Activated CD4-positive, alpha-beta memory T cell treated with anti-CD3 and anti-CD28 coated beads for 36 hours (primary cell): ENCODE results near the gene MYOCD. TPM values are rescaled to one million over a fixed set of nuclear protein-coding genes. Genes with fewer than 3 reads are reported as not detected.

Experiments
- CTCF ChIA-PET: fragments of 350-600 bp; sonication (Branson Sonifier 250); formaldehyde crosslinking; loops from one replicate; lab custom pipeline; 2021; ENCODE audit warnings: antibody characterized with exemption, inconsistent platforms; lab: Charles Lee
- POLR2A ChIA-PET: fragments of 350-600 bp; sonication (Branson Sonifier 250); formaldehyde crosslinking; loops from one replicate; lab custom pipeline; 2021; ENCODE audit warnings: antibody characterized with exemption; lab: Charles Lee
- DNase-seq: peaks from one replicate; pipeline ENCODE4 v3.0.0-alpha.2; 2020
- H3K27ac Mint-ChIP-seq: one replicate; pipeline ENCODE4 v1.8.0; 2021; ENCODE audit warnings: mixed read lengths
- H3K27me3 Mint-ChIP-seq: one replicate; pipeline ENCODE4 v1.8.0; 2021; ENCODE audit warnings: mixed read lengths
- H3K36me3 Mint-ChIP-seq: one replicate; pipeline ENCODE4 v1.8.0; 2021; ENCODE audit warnings: mixed read lengths
- H3K4me1 Mint-ChIP-seq: one replicate; pipeline ENCODE4 v1.8.0; 2021; ENCODE audit warnings: low read depth, mixed read lengths
- H3K4me3 Mint-ChIP-seq: one replicate; pipeline ENCODE4 v1.8.0; 2021; ENCODE audit warnings: mild to moderate bottlenecking, mixed read lengths
- H3K9me3 Mint-ChIP-seq: one replicate; pipeline ENCODE4 v1.8.0; 2021; ENCODE audit warnings: mixed read lengths
- intact Hi-C: fragments of 100-400 bp; cut with micrococcal nuclease; formaldehyde crosslinking; loops from one replicate; pipeline ENCODE4 v1.15.1; 2023
- total RNA-seq, 2 experiments: library from RNA; stranded (reverse); gene quantifications; one replicate each; pipeline ENCODE4 v1.2.3, GENCODE V29; 2021

The MYOCD gene
- total RNA-seq, result not detected

DNA sequence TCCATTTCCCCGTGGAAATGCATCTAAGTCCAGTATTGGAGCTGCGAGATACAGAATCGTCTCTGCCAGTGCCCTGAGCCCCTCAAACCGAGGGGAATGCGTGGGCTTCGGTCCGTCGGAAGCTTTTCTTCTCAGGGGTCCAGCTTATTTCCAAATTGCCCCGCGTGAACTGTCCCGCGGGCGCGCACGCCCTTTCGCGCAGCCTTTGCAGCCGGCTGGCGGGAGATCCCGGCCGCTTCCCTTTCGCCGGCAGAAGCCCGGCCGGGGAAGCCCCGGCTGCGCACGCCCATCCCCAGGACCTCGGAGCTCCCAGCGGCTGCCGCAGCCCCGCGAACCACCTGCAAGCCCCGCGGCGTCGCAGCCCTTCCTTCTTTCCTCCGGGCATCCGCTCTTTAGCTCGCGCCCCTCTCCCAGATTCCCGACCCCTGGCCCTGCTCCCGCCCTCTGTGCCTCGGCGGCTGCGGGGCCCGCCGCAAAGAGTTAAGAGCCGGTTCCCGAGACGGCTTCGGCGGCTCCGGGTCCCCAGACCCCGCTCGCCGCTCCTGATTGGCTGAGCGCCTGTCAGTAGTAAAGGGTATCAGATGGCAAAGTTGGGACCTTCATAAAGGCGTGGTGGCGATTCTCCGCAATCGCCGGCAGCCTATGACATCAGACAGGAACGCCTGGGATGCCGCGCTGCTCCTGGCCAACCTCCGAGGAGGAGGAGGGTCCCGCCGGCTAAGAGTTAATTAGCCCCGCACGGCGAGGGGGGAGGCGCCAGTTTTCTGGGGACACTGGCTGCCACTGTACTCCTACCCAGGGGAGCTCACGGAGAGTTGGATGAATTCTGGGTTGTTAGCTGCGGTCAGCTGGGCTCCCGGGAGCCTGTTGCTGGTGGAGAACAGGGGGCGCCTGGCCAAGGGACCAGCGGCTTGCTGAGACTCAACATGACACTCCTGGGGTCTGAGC is at the start of gene MYOCD:
TSS of gene MYOCD (plus strand) at position 628 of the 948 bp plus-strand sequence. CDS start at position 927, 299 bp downstream.
- peaks cover 40% of the 10 kb centered on the region for H3K27me3 Mint-ChIP-seq
- intact Hi-C loops, result no loop called here
- ChIA-PET POLR2A (no interaction called here), CTCF (no interaction called here)
- no peaks in the 10 kb centered on the region for H3K9me3 Mint-ChIP-seq
- no peak for DNase-seq
- H3K27ac Mint-ChIP-seq, result no peak within 1 kb of the TSS
- H3K4me1 Mint-ChIP-seq, result no peaks in the 10 kb centered on the region
- H3K36me3 Mint-ChIP-seq, result no peaks in the 10 kb centered on the region
- no peak within 1 kb of the TSS for H3K4me3 Mint-ChIP-seq

DNA sequence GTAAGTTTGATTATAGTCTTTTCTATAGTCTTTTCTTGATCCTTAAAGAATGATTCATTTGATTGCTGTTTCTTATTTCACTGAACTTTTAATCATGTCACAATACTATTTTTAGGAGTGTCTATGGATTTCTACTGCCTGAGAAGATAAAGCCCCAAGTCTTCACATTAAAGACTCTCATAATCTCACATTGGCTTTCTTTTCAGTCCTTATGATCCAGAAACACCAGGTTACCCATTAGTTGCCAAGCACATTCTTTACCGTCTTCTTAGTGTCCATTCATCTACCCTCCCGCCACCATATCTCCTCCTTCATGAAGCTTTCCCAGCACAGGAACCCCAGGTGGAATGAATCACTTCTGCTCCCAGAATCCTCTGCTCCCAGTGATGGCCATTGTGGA is 49.5 kb upstream of the MYOCD start:
- Mint-ChIP-seq H3K9me3 (peaks cover 2% of the 10 kb centered on the region), H3K27ac (no peak overlapping the region), H3K4me3 (no peak overlapping the region), H3K36me3 (no peaks in the 10 kb centered on the region), H3K4me1 (no peaks in the 10 kb centered on the region), H3K27me3 (no peaks in the 10 kb centered on the region)
- POLR2A ChIA-PET, result no interaction called here
- intact Hi-C loops, result no loop called here
- DNase-seq, result no peak
- CTCF ChIA-PET, result no interaction called here

DNA sequence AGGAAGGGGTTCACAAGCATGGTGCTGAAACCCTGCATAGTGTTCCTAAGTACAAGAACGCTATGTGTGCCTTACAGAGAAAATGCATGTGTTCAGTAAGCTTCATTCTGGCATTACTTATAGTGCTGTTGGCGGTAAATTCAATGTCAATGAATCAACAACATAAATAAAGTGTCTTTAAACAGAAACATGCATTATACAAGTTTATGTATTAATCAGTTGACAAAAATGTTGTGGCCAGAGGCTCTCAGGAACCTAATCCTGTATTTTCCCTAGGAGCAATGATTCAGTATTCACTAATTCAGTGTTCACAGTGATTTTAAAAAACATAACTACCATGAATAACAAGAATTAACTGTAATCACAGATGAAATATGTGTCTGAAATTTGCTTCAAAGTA is 47.1 kb upstream of the MYOCD start:
- Mint-ChIP-seq H3K27me3 (no peaks in the 10 kb centered on the region), H3K4me1 (no peaks in the 10 kb centered on the region), H3K36me3 (no peaks in the 10 kb centered on the region), H3K9me3 (peaks cover 8% of the 10 kb centered on the region), H3K4me3 (no peak overlapping the region), H3K27ac (no peak overlapping the region)
- POLR2A ChIA-PET, result no interaction called here
- no peak for DNase-seq
- CTCF ChIA-PET, result no interaction called here
- intact Hi-C loops, result no loop called here

DNA sequence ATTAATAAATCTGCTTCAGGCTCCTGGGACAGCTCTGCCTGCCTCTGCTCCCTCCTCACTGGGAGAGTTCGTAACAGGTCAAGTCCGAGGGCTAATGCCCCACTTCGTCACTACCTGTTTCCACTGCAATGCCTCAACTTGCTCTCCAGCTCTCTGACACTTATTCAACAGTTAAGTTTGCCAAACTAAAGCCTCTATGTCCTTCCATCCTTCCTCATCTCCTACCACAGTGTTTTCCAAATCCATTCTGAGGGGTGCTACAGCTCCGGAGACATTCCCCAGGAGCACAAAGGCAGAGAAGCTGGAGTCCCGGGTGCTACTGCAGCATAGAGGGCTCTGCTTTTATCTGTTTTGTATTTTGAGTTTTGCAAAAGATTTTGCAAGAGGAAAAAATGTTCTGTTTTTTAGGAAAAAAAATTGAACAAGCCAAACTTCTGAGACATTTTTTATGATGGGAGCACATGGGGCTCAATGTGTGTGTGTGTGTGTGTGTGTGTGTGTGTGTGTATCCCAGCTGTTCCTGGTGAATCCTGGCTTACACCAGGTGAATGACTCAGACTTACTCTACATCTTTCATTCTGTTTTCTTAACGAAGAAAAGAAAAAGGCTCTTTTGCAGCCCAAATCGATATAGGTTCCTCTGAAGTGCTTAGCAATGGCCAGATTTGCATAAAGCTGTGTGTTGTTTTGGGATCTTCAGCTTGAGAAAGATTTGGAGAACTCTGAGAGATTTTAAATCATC is 46.1 kb upstream of the MYOCD start:
- intact Hi-C loops, result no loop called here
- ChIA-PET CTCF (no interaction called here), POLR2A (no interaction called here)
- H3K9me3 Mint-ChIP-seq, result peaks cover 8% of the 10 kb centered on the region
- no peaks in the 10 kb centered on the region for H3K27me3 Mint-ChIP-seq
- H3K4me1 Mint-ChIP-seq, result no peaks in the 10 kb centered on the region
- no peaks in the 10 kb centered on the region for H3K36me3 Mint-ChIP-seq
- H3K27ac Mint-ChIP-seq, result no peak overlapping the region
- no peak for DNase-seq
- no peak overlapping the region for H3K4me3 Mint-ChIP-seq

DNA sequence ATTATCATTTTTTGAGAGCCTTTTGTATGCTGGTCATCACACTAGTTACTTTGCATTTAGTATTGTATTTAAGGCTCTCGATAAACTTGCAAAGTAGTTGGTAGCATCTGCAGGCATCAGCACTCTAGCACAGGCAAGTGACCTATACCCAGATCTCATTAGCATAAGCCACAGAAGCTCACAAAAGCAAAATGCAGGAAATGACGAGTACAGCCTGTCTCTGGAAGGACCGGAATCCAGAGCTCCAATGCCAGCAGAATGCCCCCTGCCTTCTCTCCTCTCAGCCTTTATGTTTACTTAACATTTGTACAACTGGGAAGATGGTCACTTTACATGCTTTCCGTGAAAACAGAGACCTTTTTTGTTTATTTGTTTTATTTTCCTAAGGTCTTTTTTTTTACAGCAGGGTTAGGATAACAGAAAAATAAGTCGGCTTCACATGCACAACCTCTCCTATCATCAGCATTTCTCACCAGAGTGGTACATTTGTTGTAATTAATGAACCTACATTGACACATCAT is 45.4 kb upstream of the MYOCD start:
- ChIA-PET POLR2A (no interaction called here), CTCF (no interaction called here)
- H3K27me3 Mint-ChIP-seq, result no peaks in the 10 kb centered on the region
- H3K36me3 Mint-ChIP-seq, result no peaks in the 10 kb centered on the region
- H3K27ac Mint-ChIP-seq, result no peak overlapping the region
- H3K4me1 Mint-ChIP-seq, result no peaks in the 10 kb centered on the region
- peaks cover 8% of the 10 kb centered on the region for H3K9me3 Mint-ChIP-seq
- no peak for DNase-seq
- no peak overlapping the region for H3K4me3 Mint-ChIP-seq
- intact Hi-C loops, result no loop called here

GRCh38 chr17:12622726-12623125 is 43.0 kb upstream of the MYOCD start:
- POLR2A ChIA-PET, result no interaction called here
- intact Hi-C loops, result no loop called here
- CTCF ChIA-PET, result no interaction called here
- H3K27ac Mint-ChIP-seq, result no peak overlapping the region
- H3K9me3 Mint-ChIP-seq, result peaks cover 8% of the 10 kb centered on the region
- H3K4me1 Mint-ChIP-seq, result no peaks in the 10 kb centered on the region
- H3K36me3 Mint-ChIP-seq, result no peaks in the 10 kb centered on the region
- no peak overlapping the region for H3K4me3 Mint-ChIP-seq
- DNase-seq, result no peak
- H3K27me3 Mint-ChIP-seq, result no peaks in the 10 kb centered on the region

GRCh38 chr17:12623220-12623848 is 42.4 kb upstream of the MYOCD start:
- DNase-seq, result no peak
- no peak overlapping the region for H3K4me3 Mint-ChIP-seq
- H3K36me3 Mint-ChIP-seq, result no peaks in the 10 kb centered on the region
- no peaks in the 10 kb centered on the region for H3K4me1 Mint-ChIP-seq
- intact Hi-C loops, result no loop called here
- ChIA-PET CTCF (no interaction called here), POLR2A (no interaction called here)
- peaks cover 8% of the 10 kb centered on the region for H3K9me3 Mint-ChIP-seq
- no peak overlapping the region for H3K27ac Mint-ChIP-seq
- no peaks in the 10 kb centered on the region for H3K27me3 Mint-ChIP-seq

- Mint-ChIP-seq H3K4me1 (no peaks in the 10 kb centered on the region), H3K27me3 (no peaks in the 10 kb centered on the region), H3K4me3 (no peak overlapping the region), H3K9me3 (peaks cover 8% of the 10 kb centered on the region), H3K27ac (no peak overlapping the region), H3K36me3 (no peaks in the 10 kb centered on the region)
- ChIA-PET CTCF (no interaction called here), POLR2A (no interaction called here)
- no peak for DNase-seq
- intact Hi-C loops, result no loop called here
Observed at GRCh38 chr17:12624211-12624610, 41.5 kb upstream of the MYOCD start.

DNA sequence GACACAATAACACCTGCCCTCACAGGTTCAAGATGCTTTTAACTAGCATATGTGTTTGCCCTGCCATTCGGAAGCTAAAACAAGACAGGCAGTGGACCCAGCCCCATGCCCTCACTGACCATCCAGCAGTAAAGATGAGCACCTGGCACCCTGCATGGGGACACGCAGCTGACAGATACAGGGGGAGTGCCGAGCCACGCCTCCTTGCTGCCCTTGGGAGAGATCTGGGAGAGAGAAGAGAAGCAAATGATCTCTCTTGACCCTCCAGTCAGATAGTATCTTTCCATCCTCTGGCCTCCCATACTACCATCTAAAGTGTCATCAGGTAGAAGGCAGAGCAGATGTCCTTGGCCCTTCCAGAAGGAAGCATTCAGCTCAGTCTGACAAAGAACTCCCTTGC is 40.6 kb upstream of the MYOCD start:
- Mint-ChIP-seq H3K27me3 (no peaks in the 10 kb centered on the region), H3K4me3 (no peak overlapping the region), H3K27ac (no peak overlapping the region), H3K36me3 (no peaks in the 10 kb centered on the region), H3K4me1 (no peaks in the 10 kb centered on the region), H3K9me3 (peaks cover 7% of the 10 kb centered on the region)
- ChIA-PET CTCF (no interaction called here), POLR2A (no interaction called here)
- intact Hi-C loops, result no loop called here
- DNase-seq, result no peak

DNA sequence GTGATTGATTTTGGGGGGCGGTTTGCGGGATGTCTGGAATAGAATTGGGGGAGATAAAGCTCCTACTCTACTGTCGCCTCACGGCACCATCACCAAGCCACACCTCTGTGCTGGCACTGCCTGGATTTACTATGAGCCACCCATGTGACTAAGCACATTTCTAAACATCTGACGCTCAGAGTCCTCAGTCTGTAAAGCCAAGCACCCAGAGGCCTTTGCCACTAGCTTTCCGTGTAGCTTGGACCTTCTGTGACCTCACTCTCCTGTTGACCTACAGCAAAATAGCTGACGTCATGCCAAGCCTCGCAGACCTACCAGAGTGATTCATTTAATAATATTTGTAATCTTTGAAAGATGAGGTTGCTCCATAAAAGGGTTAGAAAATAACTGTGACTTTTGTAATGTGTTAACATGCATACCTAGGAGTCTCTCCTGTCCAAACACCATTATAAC is 38.5 kb upstream of the MYOCD start:
- peaks cover 6% of the 10 kb centered on the region for H3K9me3 Mint-ChIP-seq
- intact Hi-C loops, result no loop called here
- no peak overlapping the region for H3K27ac Mint-ChIP-seq
- no peaks in the 10 kb centered on the region for H3K4me1 Mint-ChIP-seq
- no peaks in the 10 kb centered on the region for H3K27me3 Mint-ChIP-seq
- CTCF ChIA-PET, result no interaction called here
- POLR2A ChIA-PET, result no interaction called here
- no peaks in the 10 kb centered on the region for H3K36me3 Mint-ChIP-seq
- no peak for DNase-seq
- no peak overlapping the region for H3K4me3 Mint-ChIP-seq

DNA sequence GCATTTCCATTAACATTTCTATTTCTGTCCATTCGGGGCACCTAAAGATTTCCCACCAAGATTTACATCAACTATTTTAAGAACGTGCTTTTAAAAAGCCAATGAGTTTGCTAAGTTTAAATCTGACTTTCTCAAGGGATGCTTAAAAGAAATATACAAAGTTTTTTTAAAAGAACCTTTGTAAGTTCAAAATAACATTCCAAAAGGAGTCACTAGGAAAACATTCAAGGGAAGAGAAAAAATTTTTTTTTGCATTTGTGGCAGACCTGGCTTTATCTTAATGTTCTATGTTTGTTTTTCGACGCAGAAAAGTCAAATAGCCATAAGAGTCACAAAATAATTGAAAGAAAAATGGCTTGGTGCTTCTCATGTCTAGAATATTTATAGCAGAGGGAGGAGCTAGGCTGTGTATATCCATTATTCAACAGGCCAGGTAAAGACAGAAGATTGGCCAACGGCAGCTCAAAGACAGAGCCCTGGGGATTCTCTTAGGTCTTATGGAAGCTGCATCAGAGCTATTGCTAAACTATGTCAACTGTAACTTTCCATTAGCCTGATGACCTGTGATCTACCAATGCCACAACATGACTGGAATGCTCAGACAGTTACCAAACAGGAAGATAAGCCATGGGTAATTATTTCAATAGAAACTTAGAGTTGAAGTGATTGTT is 37.8 kb upstream of the MYOCD start:
- H3K27me3 Mint-ChIP-seq, result no peaks in the 10 kb centered on the region
- DNase-seq, result no peak
- H3K27ac Mint-ChIP-seq, result no peak overlapping the region
- ChIA-PET POLR2A (no interaction called here), CTCF (no interaction called here)
- peaks cover 3% of the 10 kb centered on the region for H3K9me3 Mint-ChIP-seq
- intact Hi-C loops, result no loop called here
- H3K4me1 Mint-ChIP-seq, result no peaks in the 10 kb centered on the region
- H3K4me3 Mint-ChIP-seq, result no peak overlapping the region
- no peaks in the 10 kb centered on the region for H3K36me3 Mint-ChIP-seq

- H3K4me3 Mint-ChIP-seq, result no peak overlapping the region
- no peaks in the 10 kb centered on the region for H3K36me3 Mint-ChIP-seq
- no peaks in the 10 kb centered on the region for H3K9me3 Mint-ChIP-seq
- POLR2A ChIA-PET, result no interaction called here
- H3K27ac Mint-ChIP-seq, result no peak overlapping the region
- no peak for DNase-seq
- intact Hi-C loops, result no loop called here
- H3K4me1 Mint-ChIP-seq, result no peaks in the 10 kb centered on the region
- no peaks in the 10 kb centered on the region for H3K27me3 Mint-ChIP-seq
- CTCF ChIA-PET, result no interaction called here
Observed at GRCh38 chr17:12631076-12631475, 34.6 kb upstream of the MYOCD start.
